Type B pancreatic cell (in vitro differentiated cells): ENCODE data around the gene TMEM150A. TPM values are rescaled to one million over a fixed set of nuclear protein-coding genes. Genes with fewer than 3 reads are reported as not detected.

ENCODE experiments used
- DNase-seq: peaks from one replicate; pipeline ENCODE4 v3.0.0; 2021; ENCODE audit warnings: mixed read lengths; ENCODE audit not compliant: unreplicated experiment; ENCODE audit errors: extremely low spot score
- H3K27ac Mint-ChIP-seq: 2 replicates; pipeline ENCODE4 v1.8.0; 2021; ENCODE audit warnings: mild to moderate bottlenecking, mixed read lengths
- H3K27me3 Mint-ChIP-seq: 2 replicates; pipeline ENCODE4 v1.8.0; 2021; ENCODE audit warnings: mixed read lengths
- H3K36me3 Mint-ChIP-seq: 2 replicates; pipeline ENCODE4 v1.8.0; 2021; ENCODE audit warnings: mixed read lengths
- H3K4me1 Mint-ChIP-seq: one replicate; pipeline ENCODE4 v1.8.0; 2021; ENCODE audit warnings: mixed read lengths; ENCODE audit not compliant: unreplicated experiment
- H3K4me3 Mint-ChIP-seq: 2 replicates; pipeline ENCODE4 v1.8.0; 2021; ENCODE audit warnings: mild to moderate bottlenecking, mixed read lengths
- H3K9me3 Mint-ChIP-seq: 2 replicates; pipeline ENCODE4 v1.8.0; 2021; ENCODE audit warnings: mixed read lengths
- CTCF ChIP-seq: fragments of 200-600 bp; sonication (generic); conservative IDR thresholded peaks from 2 replicates; pipeline ENCODE4 v1.5.0; 2021; ENCODE audit warnings: antibody characterized with exemption, mild to moderate bottlenecking
- total RNA-seq: library from RNA; stranded (reverse); gene quantifications from 2 replicates; pipeline ENCODE4 v1.2.1, GENCODE V29; 2021; ENCODE audit warnings: low replicate concordance

Gene TMEM150A
- total RNA-seq, 1 donor from 2014 or later: 19.8 TPM

DNA sequence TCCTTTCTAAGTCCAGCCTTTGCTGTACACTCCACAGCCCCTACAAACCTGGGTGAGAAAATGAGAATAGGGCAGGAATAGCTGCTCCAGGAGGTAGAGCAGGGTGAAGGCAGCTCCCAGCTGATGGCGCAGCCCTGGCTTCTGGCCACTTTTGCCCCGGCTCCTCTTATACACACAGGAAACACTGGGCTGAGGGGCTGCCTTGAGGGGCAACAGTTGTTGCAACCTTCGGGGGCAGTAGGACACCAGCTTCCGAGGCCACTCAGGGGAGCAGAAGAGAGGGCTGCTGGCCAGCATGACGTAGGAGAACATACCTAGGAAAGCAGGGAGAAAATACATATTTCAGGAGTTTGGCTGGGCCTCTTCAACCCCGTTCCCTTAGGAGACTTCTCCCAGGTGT is 49.3 kb downstream of the TMEM150A start:
- Mint-ChIP-seq H3K27ac (no peak overlapping the region), H3K36me3 (peaks cover 21% of the 10 kb centered on the region), H3K9me3 (no peaks in the 10 kb centered on the region), H3K4me1 (peaks cover 17% of the 10 kb centered on the region), H3K27me3 (no peaks in the 10 kb centered on the region), H3K4me3 (no peak overlapping the region)
- no peak for DNase-seq
- TF ChIP-seq CTCF: no peak

DNA sequence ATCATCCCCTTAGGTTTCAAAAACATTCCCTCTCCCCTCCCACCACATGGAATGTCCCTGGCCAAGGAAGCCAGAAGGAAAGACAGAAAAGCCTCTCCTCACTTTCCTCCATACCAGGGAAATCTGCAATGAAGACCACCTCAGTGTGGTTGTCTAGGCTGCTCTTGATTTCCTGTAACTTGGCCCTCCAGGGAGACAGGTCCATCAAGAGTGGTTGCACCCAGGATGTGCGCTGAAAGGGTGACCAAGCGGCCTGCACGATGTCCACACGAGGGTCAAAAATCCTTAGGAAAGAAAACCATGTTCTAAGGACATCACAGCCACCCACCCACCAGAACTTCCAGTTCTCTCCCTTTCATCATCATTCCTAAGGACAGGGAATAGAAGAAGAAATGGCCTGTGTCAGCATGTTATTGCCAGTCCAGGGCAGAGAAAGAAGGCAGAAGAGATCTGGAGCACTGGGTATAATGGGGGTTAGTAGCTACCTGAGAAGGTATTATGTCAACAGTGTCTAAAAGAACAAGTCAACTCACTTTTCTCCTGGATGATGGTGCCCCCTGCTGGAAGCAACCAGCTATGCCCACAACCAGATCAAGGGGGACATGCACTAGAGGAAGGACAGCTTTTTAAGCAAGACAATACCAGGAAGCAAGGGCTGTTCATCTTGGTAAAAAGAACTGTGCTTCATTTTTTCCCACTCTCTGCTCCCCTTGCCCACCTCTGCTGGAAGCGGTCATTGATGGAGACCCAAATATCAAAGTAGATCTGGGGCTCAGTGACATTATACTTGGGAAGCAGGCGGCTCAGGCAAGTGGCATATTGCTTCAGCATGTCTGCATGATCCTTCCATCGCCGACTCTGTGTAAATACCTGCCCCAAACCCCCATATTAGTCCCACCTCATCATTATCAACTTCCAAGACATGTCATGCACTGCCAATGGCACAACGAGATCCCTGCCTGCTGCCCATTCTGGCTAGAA is 50.5 kb downstream of the TMEM150A start:
- peak overlapping the region; percentile 76 for H3K27ac Mint-ChIP-seq
- peak; percentile 94 for TF ChIP-seq CTCF
- H3K9me3 Mint-ChIP-seq: no peaks in the 10 kb centered on the region
- peaks cover 13% of the 10 kb centered on the region for H3K4me1 Mint-ChIP-seq
- no peak overlapping the region for H3K4me3 Mint-ChIP-seq
- DNase-seq: peak; percentile 82
- peaks cover 21% of the 10 kb centered on the region for H3K36me3 Mint-ChIP-seq
- H3K27me3 Mint-ChIP-seq: no peaks in the 10 kb centered on the region

DNA sequence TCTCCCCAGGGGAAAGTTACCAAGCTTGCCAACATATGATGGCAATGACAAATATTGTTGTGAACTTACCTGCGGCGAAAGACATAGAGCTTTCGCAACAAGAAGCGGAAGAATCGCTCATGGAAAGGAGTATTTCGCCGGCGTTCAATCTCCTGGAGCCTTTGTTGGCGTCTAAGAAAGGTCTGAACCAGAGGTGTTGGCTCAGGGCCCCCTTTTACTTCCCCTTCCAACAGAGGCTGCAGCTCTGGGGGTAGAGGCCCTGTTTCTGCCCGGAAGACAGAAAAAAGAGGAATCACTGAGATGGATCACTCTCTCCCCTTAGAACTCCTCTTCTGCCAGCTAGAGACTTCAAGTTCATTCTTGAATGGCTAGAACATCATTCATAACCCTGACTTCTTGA is 52.0 kb downstream of the TMEM150A start:
- peaks cover 16% of the 10 kb centered on the region for H3K4me1 Mint-ChIP-seq
- no peak for TF ChIP-seq CTCF
- H3K27me3 Mint-ChIP-seq: no peaks in the 10 kb centered on the region
- H3K27ac Mint-ChIP-seq: peak overlapping the region; percentile 32
- H3K9me3 Mint-ChIP-seq: no peaks in the 10 kb centered on the region
- H3K36me3 Mint-ChIP-seq: peaks cover 26% of the 10 kb centered on the region
- no peak for DNase-seq
- H3K4me3 Mint-ChIP-seq: no peak overlapping the region

- H3K36me3 Mint-ChIP-seq: peaks cover 26% of the 10 kb centered on the region
- TF ChIP-seq CTCF: no peak
- H3K4me1 Mint-ChIP-seq: peaks cover 16% of the 10 kb centered on the region
- H3K27me3 Mint-ChIP-seq: no peaks in the 10 kb centered on the region
- H3K4me3 Mint-ChIP-seq: no peak overlapping the region
- H3K9me3 Mint-ChIP-seq: no peaks in the 10 kb centered on the region
- DNase-seq: no peak
- peak overlapping the region; percentile 32 for H3K27ac Mint-ChIP-seq
Measured at GRCh38 chr2:85549826-85550225, 52.7 kb downstream of the TMEM150A start.

GRCh38 chr2:85549095-85549494 is 53.4 kb downstream of the TMEM150A start:
- H3K9me3 Mint-ChIP-seq: no peaks in the 10 kb centered on the region
- no peaks in the 10 kb centered on the region for H3K27me3 Mint-ChIP-seq
- no peak overlapping the region for H3K4me3 Mint-ChIP-seq
- peaks cover 20% of the 10 kb centered on the region for H3K4me1 Mint-ChIP-seq
- peaks cover 29% of the 10 kb centered on the region for H3K36me3 Mint-ChIP-seq
- no peak for TF ChIP-seq CTCF
- no peak overlapping the region for H3K27ac Mint-ChIP-seq
- DNase-seq: no peak
